ENCODE data around the gene IFI44L. TPM values are rescaled to one million over a fixed set of nuclear protein-coding genes. Genes with fewer than 3 reads are reported as not detected.

The IFI44L gene
- polyA plus RNA-seq, 1 of the 3 experiments (the other 2 are of a cell fraction) = 1.1 TPM

- Histone ChIP-seq H3K9ac (no peak overlapping the region), H3F3A (replicated peaks; ENCODE audit: insufficient read depth) (peaks cover 29% of the 10 kb centered on the region), H3K4me2 (peak overlapping the region; percentile 69), H2AFZ (ENCODE audit: low read depth) (peak overlapping the region; percentile 65; the same call in 1 of the 2 replicates), H3K9me3 (no peaks in the 10 kb centered on the region), H3K27me3 (ENCODE audit: insufficient read depth) (no peaks in the 10 kb centered on the region), H3K36me3 (replicated peaks in 1 of 2; ENCODE audit: control insufficient read depth in 1 of 2, insufficient read depth in 2 of 2, low read length in 1 of 2) (no peaks in the 10 kb centered on the region), H3K79me2 (ENCODE audit: insufficient read depth) (no peaks in the 10 kb centered on the region), H4K20me1 (ENCODE audit: insufficient read depth) (no peaks in the 10 kb centered on the region), H3K9me2 (no peaks in the 10 kb centered on the region), H3K4me1 (ENCODE audit: control insufficient read depth in 1 of 2, insufficient read depth in 2 of 2, low read depth in 1 of 2, low read length in 1 of 2) (peaks cover 6 to 24% of the 10 kb centered on the region in 2 experiments; a peak in 3 of 4 replicates), H3K4me3 (ENCODE audit: low read depth in 2 of 2, low read length in 1 of 2) (no peak overlapping the region), H3K27ac (ENCODE audit: low read depth in 2 of 2, low read length in 1 of 2) (peak overlapping the region in 1 of 2 experiments; percentile 64; a peak in 3 of 4 replicates)
- ChIA-PET CTCF (interaction anchor here (1.2 to 2.4 kb wide), 3 partner anchors 28 to 57 kb away, joined by 3 to 10 read pairs (median 4); no protein-coding TSS in a partner anchor), POLR2A (no interaction called here)
- 59% methylated on average over 3 of the region's 3 CpGs for WGBS (ENCODE audit: low lambda C conversion rate)
- TF ChIP-seq EZH2phosphoT487 (IDR thresholded peaks at IDR 0.05; ENCODE audit: borderline replicate concordance, low read depth) (no peak), PBX3 (IDR thresholded peaks at IDR 0.05) (0 out of 2 replicates have a peak, but pooled peaks have one; percentile 5), YY1 (IDR thresholded peaks at IDR 0.05; ENCODE audit: low read depth) (no peak)
- no peak for DNase-seq
These were observed 1.2 kb upstream of the IFI44L start for GRCh38 chr1:78619032-78619431.

GRCh38 chr1:78619446-78619802, 824 bp upstream of the IFI44L start:
- Histone ChIP-seq H3K36me3 (replicated peaks in 1 of 2; ENCODE audit: control insufficient read depth in 1 of 2, insufficient read depth in 2 of 2, low read length in 1 of 2) (no peaks in the 10 kb centered on the region), H2AFZ (ENCODE audit: low read depth) (peak overlapping the region; percentile 61), H3K4me1 (ENCODE audit: control insufficient read depth in 1 of 2, insufficient read depth in 2 of 2, low read depth in 1 of 2, low read length in 1 of 2) (peaks cover 6 to 24% of the 10 kb centered on the region in 2 experiments; a peak in 3 of 4 replicates), H3K4me3 (ENCODE audit: low read depth in 2 of 2, low read length in 1 of 2) (peak overlapping the region in 1 of 2 experiments; percentile 41; a peak in 1 of 4 replicates), H3K9me2 (no peaks in the 10 kb centered on the region), H3K9me3 (no peaks in the 10 kb centered on the region), H3K27me3 (ENCODE audit: insufficient read depth) (no peaks in the 10 kb centered on the region), H3K4me2 (peak overlapping the region; percentile 69), H3K79me2 (ENCODE audit: insufficient read depth) (no peaks in the 10 kb centered on the region), H4K20me1 (ENCODE audit: insufficient read depth) (no peaks in the 10 kb centered on the region), H3F3A (replicated peaks; ENCODE audit: insufficient read depth) (peaks cover 29% of the 10 kb centered on the region), H3K27ac (ENCODE audit: low read depth in 2 of 2, low read length in 1 of 2) (peak overlapping the region; percentile 64 to 73), H3K9ac (peak overlapping the region; percentile 30; the same call in 1 of the 2 replicates)
- ChIA-PET POLR2A (no interaction called here), CTCF (interaction anchor here (1.1 to 3.5 kb wide), 6 partner anchors 11 to 58 kb away, joined by 3 to 18 read pairs (median 4); no protein-coding TSS in a partner anchor)
- 83% methylated on average over 4 of the region's 4 CpGs for WGBS (ENCODE audit: low lambda C conversion rate)
- DNase-seq = no peak
- TF ChIP-seq REST (IDR thresholded peaks at IDR 0.05; ENCODE audit: low read depth, low read length) = no peak
- TF ChIP-seq PBX3 (IDR thresholded peaks at IDR 0.05) = 0 out of 2 replicates have a peak, but pooled peaks have one; percentile 1

All from SK-N-SH (cell line).